ENCODE measurements around the gene ZIC5. TPM values are rescaled to one million over a fixed set of nuclear protein-coding genes. Genes with fewer than 3 reads are reported as not detected.

Gene ZIC5
- total and polyA plus RNA-seq, 9 of the 15 experiments (the other 6 are each of a cell fraction or from before 2014, with no cell fraction given) = 0.57 to 2.0 (median 1.1) TPM

DNA sequence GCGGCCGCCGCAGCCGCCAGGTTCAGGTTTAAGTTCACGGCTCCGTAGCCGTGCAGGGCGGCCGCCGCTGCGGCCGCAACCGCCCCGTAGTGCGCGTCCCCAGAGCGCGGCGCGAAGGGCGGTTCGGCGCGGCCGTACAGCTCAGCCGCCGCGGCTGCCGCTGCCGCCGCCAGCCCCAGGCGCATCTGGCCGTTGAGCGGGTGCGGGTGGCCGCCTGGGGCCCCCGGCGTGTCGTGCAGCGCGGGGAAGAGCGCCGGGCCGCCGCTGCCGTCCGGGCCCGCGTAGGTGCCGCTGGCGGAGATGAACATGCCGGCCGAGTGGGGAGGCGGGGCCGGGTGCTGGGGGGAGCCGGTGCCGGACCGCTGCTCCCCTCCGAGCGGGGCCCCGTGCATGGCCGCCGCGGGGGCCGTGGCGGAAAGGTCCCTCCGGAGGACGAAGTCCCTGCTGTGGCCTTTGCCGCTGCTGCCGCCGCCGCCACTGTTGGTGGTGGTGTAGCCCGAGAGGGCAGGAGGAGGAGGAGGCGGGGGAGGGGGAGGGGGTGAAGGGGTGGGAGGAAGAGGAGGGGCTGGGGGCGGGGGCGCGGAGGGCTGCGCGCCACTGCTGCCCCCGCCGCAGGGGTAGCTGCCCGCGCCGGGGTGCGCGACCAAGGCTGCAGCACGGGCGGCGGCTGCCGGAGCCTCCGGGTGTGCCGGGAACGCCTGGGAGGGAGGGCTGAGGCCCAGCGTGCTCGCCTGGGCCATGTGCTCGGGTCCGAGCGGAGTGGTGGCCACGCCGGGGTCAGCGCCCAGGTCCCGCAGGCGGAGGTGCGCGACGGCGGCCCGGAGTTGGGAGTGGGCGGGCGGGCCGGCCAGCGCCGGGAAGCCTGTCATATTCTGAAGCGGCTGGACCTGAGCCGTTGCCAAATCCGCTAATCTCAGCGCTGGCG lies 654 bp downstream of the ZIC5 start (continued):
- TF ChIP-seq, protein P1, sequence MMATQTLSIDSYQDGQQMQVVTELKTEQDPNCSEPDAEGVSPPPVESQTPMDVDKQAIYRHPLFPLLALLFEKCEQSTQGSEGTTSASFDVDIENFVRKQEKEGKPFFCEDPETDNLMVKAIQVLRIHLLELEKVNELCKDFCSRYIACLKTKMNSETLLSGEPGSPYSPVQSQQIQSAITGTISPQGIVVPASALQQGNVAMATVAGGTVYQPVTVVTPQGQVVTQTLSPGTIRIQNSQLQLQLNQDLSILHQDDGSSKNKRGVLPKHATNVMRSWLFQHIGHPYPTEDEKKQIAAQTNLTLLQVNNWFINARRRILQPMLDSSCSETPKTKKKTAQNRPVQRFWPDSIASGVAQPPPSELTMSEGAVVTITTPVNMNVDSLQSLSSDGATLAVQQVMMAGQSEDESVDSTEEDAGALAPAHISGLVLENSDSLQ (IDR thresholded peaks at IDR 0.05) = no peak
- TF ChIP-seq LCOR (CRISPR knock-in tag; IDR thresholded peaks at IDR 0.05) (no peak), ZSCAN32 (CRISPR knock-in tag; IDR thresholded peaks at IDR 0.05) (no peak), TAF1 (IDR thresholded peaks at IDR 0.05; ENCODE audit: control insufficient read depth, extremely low read depth, insufficient read depth, low read length, severe bottlenecking) (peak; percentile 19), HNRNPUL1 (IDR thresholded peaks at IDR 0.05; ENCODE audit: low read length) (no peak), NONO (IDR thresholded peaks at IDR 0.05; ENCODE audit: low read depth in 2 of 2, low read length in 1 of 2) (0 out of 4 replicates have a peak, but pooled peaks of 1 of the 2 experiments have one; percentile 33), SMARCA4 (IDR thresholded peaks at IDR 0.05) (no peak), OTX1 (CRISPR knock-in tag; IDR thresholded peaks at IDR 0.05) (no peak), KHSRP (IDR thresholded peaks at IDR 0.05) (no peak), HCFC1 (IDR thresholded peaks at IDR 0.05; ENCODE audit: low read depth, low read length) (no peak), SNRNP70 (optimal IDR thresholded peaks at IDR 0.05; ENCODE audit: low read depth, low read length) (no peak), KDM5B (IDR thresholded peaks at IDR 0.05; ENCODE audit: insufficient replicate concordance, low read depth, low read length) (peak; percentile 15), ZNF785 (CRISPR knock-in tag; IDR thresholded peaks at IDR 0.05) (no peak)
- TF ChIP-seq, protein P2, sequence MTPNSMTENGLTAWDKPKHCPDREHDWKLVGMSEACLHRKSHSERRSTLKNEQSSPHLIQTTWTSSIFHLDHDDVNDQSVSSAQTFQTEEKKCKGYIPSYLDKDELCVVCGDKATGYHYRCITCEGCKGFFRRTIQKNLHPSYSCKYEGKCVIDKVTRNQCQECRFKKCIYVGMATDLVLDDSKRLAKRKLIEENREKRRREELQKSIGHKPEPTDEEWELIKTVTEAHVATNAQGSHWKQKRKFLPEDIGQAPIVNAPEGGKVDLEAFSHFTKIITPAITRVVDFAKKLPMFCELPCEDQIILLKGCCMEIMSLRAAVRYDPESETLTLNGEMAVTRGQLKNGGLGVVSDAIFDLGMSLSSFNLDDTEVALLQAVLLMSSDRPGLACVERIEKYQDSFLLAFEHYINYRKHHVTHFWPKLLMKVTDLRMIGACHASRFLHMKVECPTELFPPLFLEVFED (CRISPR knock-in tag; conservative IDR thresholded peaks at IDR 0.05) = no peak
- TF ChIP-seq, protein P3, sequence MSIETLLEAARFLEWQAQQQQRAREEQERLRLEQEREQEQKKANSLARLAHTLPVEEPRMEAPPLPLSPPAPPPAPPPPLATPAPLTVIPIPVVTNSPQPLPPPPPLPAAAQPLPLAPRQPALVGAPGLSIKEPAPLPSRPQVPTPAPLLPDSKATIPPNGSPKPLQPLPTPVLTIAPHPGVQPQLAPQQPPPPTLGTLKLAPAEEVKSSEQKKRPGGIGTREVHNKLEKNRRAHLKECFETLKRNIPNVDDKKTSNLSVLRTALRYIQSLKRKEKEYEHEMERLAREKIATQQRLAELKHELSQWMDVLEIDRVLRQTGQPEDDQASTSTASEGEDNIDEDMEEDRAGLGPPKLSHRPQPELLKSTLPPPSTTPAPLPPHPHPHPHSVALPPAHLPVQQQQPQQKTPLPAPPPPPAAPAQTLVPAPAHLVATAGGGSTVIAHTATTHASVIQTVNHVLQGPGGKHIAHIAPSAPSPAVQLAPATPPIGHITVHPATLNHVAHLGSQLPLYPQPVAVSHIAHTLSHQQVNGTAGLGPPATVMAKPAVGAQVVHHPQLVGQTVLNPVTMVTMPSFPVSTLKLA (conservative IDR thresholded peaks at IDR 0.05) = no peak
- TF ChIP-seq, protein P4, sequence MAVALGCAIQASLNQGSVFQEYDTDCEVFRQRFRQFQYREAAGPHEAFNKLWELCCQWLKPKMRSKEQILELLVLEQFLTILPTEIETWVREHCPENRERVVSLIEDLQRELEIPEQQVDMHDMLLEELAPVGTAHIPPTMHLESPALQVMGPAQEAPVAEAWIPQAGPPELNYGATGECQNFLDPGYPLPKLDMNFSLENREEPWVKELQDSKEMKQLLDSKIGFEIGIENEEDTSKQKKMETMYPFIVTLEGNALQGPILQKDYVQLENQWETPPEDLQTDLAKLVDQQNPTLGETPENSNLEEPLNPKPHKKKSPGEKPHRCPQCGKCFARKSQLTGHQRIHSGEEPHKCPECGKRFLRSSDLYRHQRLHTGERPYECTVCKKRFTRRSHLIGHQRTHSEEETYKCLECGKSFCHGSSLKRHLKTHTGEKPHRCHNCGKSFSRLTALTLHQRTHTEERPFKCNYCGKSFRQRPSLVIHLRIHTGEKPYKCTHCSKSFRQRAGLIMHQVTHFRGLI (CRISPR knock-in tag; IDR thresholded peaks at IDR 0.05) = no peak
- TF ChIP-seq, protein P5, sequence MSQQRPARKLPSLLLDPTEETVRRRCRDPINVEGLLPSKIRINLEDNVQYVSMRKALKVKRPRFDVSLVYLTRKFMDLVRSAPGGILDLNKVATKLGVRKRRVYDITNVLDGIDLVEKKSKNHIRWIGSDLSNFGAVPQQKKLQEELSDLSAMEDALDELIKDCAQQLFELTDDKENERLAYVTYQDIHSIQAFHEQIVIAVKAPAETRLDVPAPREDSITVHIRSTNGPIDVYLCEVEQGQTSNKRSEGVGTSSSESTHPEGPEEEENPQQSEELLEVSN (IDR thresholded peaks at IDR 0.05; ENCODE audit: borderline replicate concordance in 1 of 2, extremely low read depth in 1 of 2, insufficient read depth in 1 of 2, insufficient read length in 1 of 2, low read depth in 1 of 2, low read length in 1 of 2, poor library complexity in 1 of 2, severe bottlenecking in 1 of 2) = peak; percentile 58 to 88
- TF ChIP-seq, protein P6, sequence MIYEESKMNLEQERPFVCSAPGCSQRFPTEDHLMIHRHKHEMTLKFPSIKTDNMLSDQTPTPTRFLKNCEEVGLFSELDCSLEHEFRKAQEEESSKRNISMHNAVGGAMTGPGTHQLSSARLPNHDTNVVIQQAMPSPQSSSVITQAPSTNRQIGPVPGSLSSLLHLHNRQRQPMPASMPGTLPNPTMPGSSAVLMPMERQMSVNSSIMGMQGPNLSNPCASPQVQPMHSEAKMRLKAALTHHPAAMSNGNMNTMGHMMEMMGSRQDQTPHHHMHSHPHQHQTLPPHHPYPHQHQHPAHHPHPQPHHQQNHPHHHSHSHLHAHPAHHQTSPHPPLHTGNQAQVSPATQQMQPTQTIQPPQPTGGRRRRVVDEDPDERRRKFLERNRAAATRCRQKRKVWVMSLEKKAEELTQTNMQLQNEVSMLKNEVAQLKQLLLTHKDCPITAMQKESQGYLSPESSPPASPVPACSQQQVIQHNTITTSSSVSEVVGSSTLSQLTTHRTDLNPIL (CRISPR knock-in tag; IDR thresholded peaks at IDR 0.05) = no peak

Measured in K562 (cell line).